SK-N-MC (cell line): ENCODE data around the gene HBP1.
"Not testable (repeated sequence)": the region's sequence is repeated elsewhere in the genome, so short reads cannot be mapped to it uniquely, and the experiment has no call there.

Experiments
- EZH2 ChIP-seq: fragments of 200-600 bp; sonication (generic); IDR thresholded peaks from one replicate; pipeline ENCODE4 v1.6.1; 2017; ENCODE audit warnings: antibody characterized with exemption
- POLR2AphosphoS5 ChIP-seq: IDR thresholded peaks from 2 replicates; pipeline ENCODE4 v1.6.1; 2012; ENCODE audit warnings: mild to moderate bottlenecking, low read depth, low read length, borderline replicate concordance

DNA sequence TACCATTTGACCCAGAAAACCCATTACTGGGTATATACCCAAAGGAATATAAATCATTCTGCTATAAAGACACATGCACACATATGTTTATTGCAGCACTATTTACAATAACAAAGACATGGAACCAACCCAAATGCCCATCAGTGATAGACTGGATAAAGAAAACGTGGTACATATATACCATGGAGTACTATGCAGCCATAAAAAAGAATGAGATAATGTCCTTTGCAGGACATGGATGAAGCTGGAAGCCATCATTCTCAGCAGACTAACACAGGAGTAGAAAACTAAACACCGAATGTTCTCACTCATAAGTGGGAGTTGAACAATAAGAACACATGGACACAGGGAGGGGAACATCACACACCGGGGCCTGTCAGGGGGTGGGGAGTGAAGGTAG, 13.1 kb upstream of the HBP1 start:
- not testable (repeated sequence) for TF ChIP-seq EZH2, POLR2AphosphoS5
